ENCODE results near the gene SLC29A3. TPM values are rescaled to one million over a fixed set of nuclear protein-coding genes. Genes with fewer than 3 reads are reported as not detected.

Gene SLC29A3
- polyA plus RNA-seq, 3 donors: 9.7 to 28.4 (median 16.6) TPM

GRCh38 chr10:71326464-71326881, 7.4 kb downstream of the SLC29A3 start:
- H3K27ac ChIP-seq (ENCODE audit: low read depth in 1 of 2, low read length in 2 of 2): no peak overlapping the region
- H3K9me3 ChIP-seq (replicated peaks in 1 of 2; ENCODE audit: control insufficient read depth in 1 of 2, insufficient read depth in 1 of 2, low read length in 2 of 2): no peaks in the 10 kb centered on the region
- peaks cover 37% of the 10 kb centered on the region for H3K79me2 ChIP-seq (ENCODE audit: insufficient read depth, low read length)
- no peaks in the 10 kb centered on the region for H3K27me3 ChIP-seq (ENCODE audit: control insufficient read depth in 2 of 2, insufficient read depth in 2 of 2, low read length in 2 of 2)
- no peaks in the 10 kb centered on the region for H3K4me1 ChIP-seq (ENCODE audit: control insufficient read depth in 1 of 2, insufficient read depth in 2 of 2, low read length in 2 of 2)
- no peak overlapping the region for H3K4me2 ChIP-seq (replicated peaks; ENCODE audit: extremely low read depth, low read length, poor library complexity, severe bottlenecking)
- H3K36me3 ChIP-seq (replicated peaks in 1 of 2; ENCODE audit: control insufficient read depth in 1 of 2, insufficient read depth in 2 of 2, low read length in 2 of 2): peaks cover 71 to 92% of the 10 kb centered on the region in 2 donors
- no peak overlapping the region for H2AFZ ChIP-seq (ENCODE audit: insufficient read depth, low read depth, low read length, poor library complexity, severe bottlenecking)
- no peak for DNase-seq
- H3K4me3 ChIP-seq (replicated peaks in 1 of 3; ENCODE audit: low read depth in 2 of 3, low read length in 3 of 3): no peak overlapping the region
- no peak for TF ChIP-seq CTCF (IDR thresholded peaks at IDR 0.05)
- Mint-ChIP-seq H3K9me3 (no peaks in the 10 kb centered on the region), H3K36me3 (peaks cover 79 to 91% of the 10 kb centered on the region in 2 donors), H3K4me1 (peaks cover 15% of the 10 kb centered on the region), H3K4me3 (no peak overlapping the region), H3K27ac (no peak overlapping the region), H3K27me3 (ENCODE audit: low read depth in 3 of 3) (peaks cover 0 to 2% (median 0%) of the 10 kb centered on the region in 3 donors)
- no peak overlapping the region for H3K9ac ChIP-seq (ENCODE audit: insufficient read depth, low read length, poor library complexity, severe bottlenecking)
- intact Hi-C loops (cut with micrococcal nuclease): no loop called here
- peaks cover 59% of the 10 kb centered on the region for H4K20me1 ChIP-seq (ENCODE audit: insufficient read depth, low read length)
- WGBS (ENCODE audit: insufficient coverage): 98% methylated on average over 11 of the region's 16 CpGs

GRCh38 chr10:71330789-71331404, 11.8 kb downstream of the SLC29A3 start:
- peaks cover 41 to 79% of the 10 kb centered on the region in 2 donors for H3K36me3 ChIP-seq (replicated peaks in 1 of 2; ENCODE audit: control insufficient read depth in 1 of 2, insufficient read depth in 2 of 2, low read length in 2 of 2)
- peaks cover 19 to 25% of the 10 kb centered on the region in 2 donors for H3K4me1 ChIP-seq (ENCODE audit: control insufficient read depth in 1 of 2, insufficient read depth in 2 of 2, low read length in 2 of 2)
- H3K4me2 ChIP-seq (replicated peaks; ENCODE audit: extremely low read depth, low read length, poor library complexity, severe bottlenecking): no peak overlapping the region
- TF ChIP-seq CTCF (IDR thresholded peaks at IDR 0.05): no peak
- H3K4me3 Mint-ChIP-seq: no peak overlapping the region
- peaks cover 66 to 74% of the 10 kb centered on the region in 2 donors for H3K36me3 Mint-ChIP-seq
- H3K27me3 ChIP-seq (ENCODE audit: control insufficient read depth in 2 of 2, insufficient read depth in 2 of 2, low read length in 2 of 2): no peaks in the 10 kb centered on the region
- H3K9ac ChIP-seq (ENCODE audit: insufficient read depth, low read length, poor library complexity, severe bottlenecking): no peak overlapping the region
- no peak overlapping the region for H2AFZ ChIP-seq (ENCODE audit: insufficient read depth, low read depth, low read length, poor library complexity, severe bottlenecking)
- peaks cover 52% of the 10 kb centered on the region for H4K20me1 ChIP-seq (ENCODE audit: insufficient read depth, low read length)
- H3K4me3 ChIP-seq (replicated peaks in 1 of 3; ENCODE audit: low read depth in 2 of 3, low read length in 3 of 3): no peak overlapping the region
- no peaks in the 10 kb centered on the region for H3K9me3 Mint-ChIP-seq
- intact Hi-C loops (cut with micrococcal nuclease): no loop called here
- WGBS (ENCODE audit: insufficient coverage): 78% methylated on average over 1 of the region's 4 CpGs
- no peaks in the 10 kb centered on the region for H3K9me3 ChIP-seq (replicated peaks in 1 of 2; ENCODE audit: control insufficient read depth in 1 of 2, insufficient read depth in 1 of 2, low read length in 2 of 2)
- H3K79me2 ChIP-seq (ENCODE audit: insufficient read depth, low read length): peaks cover 27% of the 10 kb centered on the region
- H3K27ac Mint-ChIP-seq: peak overlapping the region in 2 of 7 donors; percentile 1 to 51
- no peak for DNase-seq
- peaks cover 22% of the 10 kb centered on the region for H3K4me1 Mint-ChIP-seq
- peaks cover 0 to 5% (median 4%) of the 10 kb centered on the region in 3 donors for H3K27me3 Mint-ChIP-seq (ENCODE audit: low read depth in 3 of 3)
- H3K27ac ChIP-seq (ENCODE audit: low read depth in 1 of 2, low read length in 2 of 2): no peak overlapping the region

All from CD14-positive monocyte (primary cell).